Left lung (tissue), 10 donors: ENCODE data around the gene TIMMDC1. TPM values are rescaled to one million over a fixed set of nuclear protein-coding genes. Genes with fewer than 3 reads are reported as not detected.

Experiments used
- ATAC-seq: fragments of 200-7000 bp; cut with Tn5 transposase; one replicate; pipeline ENCODE4 v1.9.1; 2020; ENCODE audit warnings: moderate library complexity
- DNase-seq, 4 donors: peaks; one replicate each; pipeline ENCODE4 v3.0.0-alpha.2; 2013 to 2020
- H3K27ac ChIP-seq, 2 donors: fragments of 200-600 bp; sonication (generic) in 1 of 2; one replicate each; pipeline versions ENCODE4 v1.5.0 to v1.8.0; 2020 to 2021
- H3K27me3 ChIP-seq, 2 donors: fragments of 200-600 bp; sonication (generic) in 1 of 2; one replicate each; pipeline versions ENCODE4 v1.5.0 to v1.8.0; 2020 to 2021
- H3K36me3 ChIP-seq, 2 donors: fragments of 200-600 bp; sonication (generic) in 1 of 2; one replicate each; pipeline versions ENCODE4 v1.5.0 to v1.8.0; 2020 to 2021
- H3K4me1 ChIP-seq, 2 donors: fragments of 200-600 bp; one replicate each; pipeline ENCODE4 v1.8.0; 2021
- H3K4me3 ChIP-seq, 2 donors: fragments of 200-600 bp; sonication (generic) in 1 of 2; one replicate each; pipeline versions ENCODE4 v1.5.0 to v1.8.0; 2020 to 2021; ENCODE audit warnings: mild to moderate bottlenecking in 1 of 2
- H3K9me3 ChIP-seq, 2 donors: fragments of 200-600 bp; sonication (generic) in 1 of 2; one replicate each; pipeline versions ENCODE4 v1.5.0 to v1.8.0; 2020 to 2021
- intact Hi-C, 2 donors: fragments of 100-400 bp; cut with DNase I; formaldehyde crosslinking; loops; one replicate each; pipeline versions ENCODE4 v1.11.2 to v1.14.2; 2022
- polyA plus RNA-seq, 6 donors: library from polyadenylated mRNA; unstranded; fragments of 120-200 nt; gene quantifications; one replicate each; pipeline ENCODE4 v1.2.1, GENCODE V29; 2013; ENCODE audit not compliant: insufficient read length in 6 of 6
- total RNA-seq, 2 donors: library from RNA; stranded (reverse); fragmentation: NEBNext Ultra II Directional; extraction: Animal tissue kit (Norgen Biotek cat#: 25700); gene quantifications; one replicate each; pipeline ENCODE4 v1.2.1, GENCODE V29; 2021
- TF ChIP-seq, protein P1 (sequence below), 2 donors: fragments of 200-600 bp; sonication (generic) in 1 of 2; IDR thresholded peaks; one replicate each; pipeline versions ENCODE4 v1.5.0 to v1.8.0; 2021; ENCODE audit warnings: antibody characterized with exemption in 2 of 2
- donor health status: DM: no; HTN: yes; CAD: no.
- donor health status: DM: no; HTN: no; CAD: no.

Gene TIMMDC1
- total and polyA plus RNA-seq, 8 donors = 87.5 to 113 (median 92.0) TPM

DNA sequence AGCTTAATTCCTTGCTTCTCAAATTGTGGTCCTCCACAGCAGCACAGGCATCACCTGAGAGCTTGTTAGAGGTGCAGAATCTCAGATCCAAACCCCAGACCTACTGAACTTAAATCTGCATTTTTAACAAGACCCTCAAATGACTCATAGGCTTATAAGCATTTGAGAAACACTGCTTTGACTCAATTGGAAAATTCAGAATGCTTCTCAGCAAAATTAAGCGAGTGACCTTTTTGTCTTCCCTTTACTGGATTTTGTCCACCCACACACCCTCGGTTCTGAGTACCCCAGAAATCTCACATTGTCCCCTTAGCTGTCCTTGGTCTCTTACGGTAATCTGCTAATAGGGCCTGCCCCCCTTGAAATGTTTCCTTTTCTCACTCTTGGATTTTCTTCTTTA lies 43.2 kb downstream of the TIMMDC1 start:
- no peak for DNase-seq
- Histone ChIP-seq H3K9me3 (no peaks in the 10 kb centered on the region), H3K4me3 (no peak overlapping the region), H3K27me3 (no peaks in the 10 kb centered on the region), H3K27ac (no peak overlapping the region), H3K36me3 (no peaks in the 10 kb centered on the region), H3K4me1 (no peaks in the 10 kb centered on the region)
- ATAC-seq = no peak
- intact Hi-C loops = no loop called here
- TF ChIP-seq, protein P1, sequence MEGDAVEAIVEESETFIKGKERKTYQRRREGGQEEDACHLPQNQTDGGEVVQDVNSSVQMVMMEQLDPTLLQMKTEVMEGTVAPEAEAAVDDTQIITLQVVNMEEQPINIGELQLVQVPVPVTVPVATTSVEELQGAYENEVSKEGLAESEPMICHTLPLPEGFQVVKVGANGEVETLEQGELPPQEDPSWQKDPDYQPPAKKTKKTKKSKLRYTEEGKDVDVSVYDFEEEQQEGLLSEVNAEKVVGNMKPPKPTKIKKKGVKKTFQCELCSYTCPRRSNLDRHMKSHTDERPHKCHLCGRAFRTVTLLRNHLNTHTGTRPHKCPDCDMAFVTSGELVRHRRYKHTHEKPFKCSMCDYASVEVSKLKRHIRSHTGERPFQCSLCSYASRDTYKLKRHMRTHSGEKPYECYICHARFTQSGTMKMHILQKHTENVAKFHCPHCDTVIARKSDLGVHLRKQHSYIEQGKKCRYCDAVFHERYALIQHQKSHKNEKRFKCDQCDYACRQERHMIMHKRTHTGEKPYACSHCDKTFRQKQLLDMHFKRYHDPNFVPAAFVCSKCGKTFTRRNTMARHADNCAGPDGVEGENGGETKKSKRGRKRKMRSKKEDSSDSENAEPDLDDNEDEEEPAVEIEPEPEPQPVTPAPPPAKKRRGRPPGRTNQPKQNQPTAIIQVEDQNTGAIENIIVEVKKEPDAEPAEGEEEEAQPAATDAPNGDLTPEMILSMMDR (IDR thresholded peaks at IDR 0.05) = no peak

DNA sequence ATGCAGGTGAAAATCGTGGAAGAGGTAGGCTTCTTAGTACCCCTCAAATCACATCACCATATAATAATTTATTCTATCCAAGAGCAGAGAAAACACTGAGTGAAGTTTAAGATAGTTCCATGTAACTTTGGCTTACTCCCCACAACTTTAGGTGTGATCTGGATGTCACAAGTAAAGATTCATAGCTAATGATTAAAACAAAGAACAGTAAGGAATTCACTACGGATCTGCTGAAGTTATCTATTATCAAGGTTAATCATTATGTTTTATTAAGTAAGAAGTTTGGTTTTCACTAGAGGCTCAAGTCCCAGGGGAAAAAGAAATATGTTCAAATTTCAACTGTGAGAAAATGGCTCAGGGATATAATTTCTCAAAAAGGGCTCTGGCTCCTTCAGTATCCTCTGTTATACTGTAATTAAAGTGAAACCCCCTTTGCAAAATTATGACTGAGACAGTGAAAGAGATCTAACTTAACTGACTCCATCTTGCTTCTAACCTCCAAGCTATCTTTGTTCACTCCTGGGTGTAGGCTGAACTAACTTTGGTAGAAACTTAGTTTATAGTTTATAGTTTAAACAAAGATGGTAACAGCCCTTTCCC lies 43.9 kb downstream of the TIMMDC1 start:
- intact Hi-C loops = no loop called here
- Histone ChIP-seq H3K4me1 (no peaks in the 10 kb centered on the region), H3K4me3 (no peak overlapping the region), H3K27me3 (no peaks in the 10 kb centered on the region), H3K27ac (no peak overlapping the region), H3K36me3 (no peaks in the 10 kb centered on the region), H3K9me3 (no peaks in the 10 kb centered on the region)
- DNase-seq (no peak), ATAC-seq (no peak)
- TF ChIP-seq, protein P1 (IDR thresholded peaks at IDR 0.05) = no peak

DNA sequence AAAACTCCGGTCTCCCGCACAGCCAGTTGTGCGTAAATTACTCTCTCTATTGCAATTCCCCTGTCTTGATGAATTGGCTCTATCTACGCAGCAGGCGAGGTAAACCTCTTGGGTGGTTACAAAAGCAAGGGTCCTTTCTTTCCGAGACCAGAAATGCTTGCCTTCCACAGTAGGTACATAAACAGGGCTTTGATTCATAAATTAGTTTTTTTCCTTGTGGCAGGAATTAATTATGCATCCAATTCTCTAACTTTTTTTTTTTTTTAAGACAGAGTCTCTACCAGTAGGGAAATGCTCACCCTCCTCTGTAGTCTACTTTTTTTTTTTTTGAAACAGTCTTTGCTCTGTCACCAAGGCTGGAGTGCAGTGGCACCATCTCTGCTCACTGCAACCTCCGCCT lies 44.8 kb downstream of the TIMMDC1 start:
- intact Hi-C loops = no loop called here
- H3K4me3 ChIP-seq = no peak overlapping the region
- no peak overlapping the region for H3K27ac ChIP-seq
- H3K27me3 ChIP-seq = no peaks in the 10 kb centered on the region
- no peaks in the 10 kb centered on the region for H3K9me3 ChIP-seq
- ATAC-seq = no peak
- no peak for DNase-seq
- no peaks in the 10 kb centered on the region for H3K36me3 ChIP-seq
- TF ChIP-seq, protein P1 (IDR thresholded peaks at IDR 0.05) = no peak
- H3K4me1 ChIP-seq = no peaks in the 10 kb centered on the region

DNA sequence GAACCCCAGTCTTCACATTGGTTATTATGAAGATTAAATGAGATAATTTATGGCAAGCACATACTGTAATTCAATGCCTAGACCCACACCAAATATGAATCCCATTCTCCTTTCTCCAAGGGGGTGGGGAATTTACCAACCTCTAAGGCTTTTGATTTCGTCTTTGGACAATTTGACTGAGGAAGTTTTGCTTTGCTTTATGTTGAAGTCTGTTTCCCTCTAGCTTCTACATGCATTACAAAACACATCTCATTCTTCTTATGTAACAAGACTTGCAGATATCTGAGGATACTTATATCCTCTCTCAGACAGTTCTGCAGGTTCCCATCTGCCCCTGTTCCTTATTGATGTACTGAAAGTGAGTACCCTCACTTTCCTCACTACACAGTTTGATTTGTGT lies 48.9 kb downstream of the TIMMDC1 start:
- no peak for DNase-seq
- TF ChIP-seq, protein P1 (IDR thresholded peaks at IDR 0.05) = no peak
- Histone ChIP-seq H3K4me1 (no peaks in the 10 kb centered on the region), H3K9me3 (no peaks in the 10 kb centered on the region), H3K27me3 (no peaks in the 10 kb centered on the region), H3K27ac (no peak overlapping the region), H3K4me3 (no peak overlapping the region), H3K36me3 (no peaks in the 10 kb centered on the region)
- intact Hi-C loops = no loop called here
- no peak for ATAC-seq

DNA sequence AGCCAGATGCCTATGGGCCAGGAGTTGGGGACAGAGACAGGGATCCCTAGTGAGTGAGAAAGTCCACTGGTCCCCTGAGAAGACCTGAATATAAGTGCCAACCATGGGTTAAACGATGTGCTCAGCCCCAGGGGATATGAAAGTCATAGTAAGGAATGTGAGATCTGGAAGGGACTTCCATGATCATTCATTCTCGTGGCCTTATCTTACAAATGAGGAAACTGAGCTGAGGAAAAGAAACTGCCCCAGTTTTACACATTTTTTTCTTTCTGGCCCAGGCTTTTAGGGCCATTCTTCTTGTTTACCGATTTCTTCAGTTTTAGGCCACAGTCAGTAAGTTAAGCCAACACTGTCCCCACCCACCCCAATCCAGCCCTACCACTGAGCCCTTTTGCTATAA lies 50.0 kb downstream of the TIMMDC1 start:
- no peaks in the 10 kb centered on the region for H3K27me3 ChIP-seq
- intact Hi-C loops = no loop called here
- H3K36me3 ChIP-seq = no peaks in the 10 kb centered on the region
- H3K4me3 ChIP-seq = no peak overlapping the region
- H3K27ac ChIP-seq = no peak overlapping the region
- TF ChIP-seq, protein P1 (IDR thresholded peaks at IDR 0.05) = no peak
- H3K4me1 ChIP-seq = no peaks in the 10 kb centered on the region
- H3K9me3 ChIP-seq = no peaks in the 10 kb centered on the region
- ATAC-seq = no peak
- DNase-seq = no peak
